Measurements from ENCODE around the gene CANT1. TPM values are rescaled to one million over a fixed set of nuclear protein-coding genes. Genes with fewer than 3 reads are reported as not detected.
"Not testable (repeated sequence)": the region's sequence is repeated elsewhere in the genome, so short reads cannot be mapped to it uniquely, and the experiment has no call there.

Gene CANT1
- total RNA-seq, 1 experiment from 2014 or later, result 97.1 TPM

DNA sequence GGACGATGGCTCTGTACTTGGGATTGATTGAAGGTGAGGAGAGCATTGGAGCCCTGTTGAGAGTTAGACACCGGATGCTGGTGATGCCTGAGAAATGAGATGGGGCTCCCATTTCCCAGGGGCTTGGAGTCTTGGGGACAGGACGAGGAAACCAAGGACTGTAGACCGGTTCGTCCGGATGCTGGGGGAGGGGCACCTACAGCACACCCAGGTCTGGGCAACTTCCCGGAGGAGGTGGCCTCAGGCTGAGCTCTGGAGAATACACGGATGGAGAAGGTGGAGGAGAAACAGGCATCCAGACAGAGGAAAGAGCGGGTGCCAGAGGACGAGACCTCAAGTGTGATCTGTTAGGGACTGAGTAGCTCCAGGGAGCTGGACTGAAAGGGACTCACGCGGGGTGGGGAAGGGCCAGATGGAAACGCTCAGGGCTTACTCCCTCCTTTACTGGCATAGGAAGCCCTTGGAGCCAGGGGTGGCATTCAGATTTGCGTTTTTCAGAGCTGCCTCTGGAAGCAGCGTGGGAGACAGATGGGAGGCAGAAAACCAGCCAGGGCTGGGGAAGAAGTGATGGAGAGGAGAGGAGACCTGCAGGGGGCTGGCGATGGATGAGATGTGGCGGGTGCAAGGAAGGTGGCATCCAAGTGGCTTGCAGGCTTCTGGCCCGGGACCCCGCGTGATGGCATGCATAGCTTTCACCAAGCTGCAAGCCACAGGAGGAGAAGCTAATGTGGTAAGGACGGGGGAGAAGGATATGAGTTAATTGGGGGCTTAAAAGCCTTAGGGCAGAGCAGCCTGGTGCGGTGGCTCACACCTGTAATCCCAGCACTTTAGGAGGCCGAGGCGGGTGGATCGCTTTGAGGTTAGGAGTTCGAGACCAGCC, 22.7 kb upstream of the CANT1 start (continued):
- TF ChIP-seq, protein P1, sequence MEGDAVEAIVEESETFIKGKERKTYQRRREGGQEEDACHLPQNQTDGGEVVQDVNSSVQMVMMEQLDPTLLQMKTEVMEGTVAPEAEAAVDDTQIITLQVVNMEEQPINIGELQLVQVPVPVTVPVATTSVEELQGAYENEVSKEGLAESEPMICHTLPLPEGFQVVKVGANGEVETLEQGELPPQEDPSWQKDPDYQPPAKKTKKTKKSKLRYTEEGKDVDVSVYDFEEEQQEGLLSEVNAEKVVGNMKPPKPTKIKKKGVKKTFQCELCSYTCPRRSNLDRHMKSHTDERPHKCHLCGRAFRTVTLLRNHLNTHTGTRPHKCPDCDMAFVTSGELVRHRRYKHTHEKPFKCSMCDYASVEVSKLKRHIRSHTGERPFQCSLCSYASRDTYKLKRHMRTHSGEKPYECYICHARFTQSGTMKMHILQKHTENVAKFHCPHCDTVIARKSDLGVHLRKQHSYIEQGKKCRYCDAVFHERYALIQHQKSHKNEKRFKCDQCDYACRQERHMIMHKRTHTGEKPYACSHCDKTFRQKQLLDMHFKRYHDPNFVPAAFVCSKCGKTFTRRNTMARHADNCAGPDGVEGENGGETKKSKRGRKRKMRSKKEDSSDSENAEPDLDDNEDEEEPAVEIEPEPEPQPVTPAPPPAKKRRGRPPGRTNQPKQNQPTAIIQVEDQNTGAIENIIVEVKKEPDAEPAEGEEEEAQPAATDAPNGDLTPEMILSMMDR (IDR thresholded peaks at IDR 0.05 in 2 of 3, conservative IDR thresholded peaks at IDR 0.05 in 1 of 3; ENCODE audit: borderline replicate concordance in 1 of 3, insufficient read depth in 1 of 3, low read depth in 2 of 3, low read length in 2 of 3), result no peak
- TF ChIP-seq EZH2 (IDR thresholded peaks at IDR 0.05), result no peak
- TF ChIP-seq, protein P2, sequence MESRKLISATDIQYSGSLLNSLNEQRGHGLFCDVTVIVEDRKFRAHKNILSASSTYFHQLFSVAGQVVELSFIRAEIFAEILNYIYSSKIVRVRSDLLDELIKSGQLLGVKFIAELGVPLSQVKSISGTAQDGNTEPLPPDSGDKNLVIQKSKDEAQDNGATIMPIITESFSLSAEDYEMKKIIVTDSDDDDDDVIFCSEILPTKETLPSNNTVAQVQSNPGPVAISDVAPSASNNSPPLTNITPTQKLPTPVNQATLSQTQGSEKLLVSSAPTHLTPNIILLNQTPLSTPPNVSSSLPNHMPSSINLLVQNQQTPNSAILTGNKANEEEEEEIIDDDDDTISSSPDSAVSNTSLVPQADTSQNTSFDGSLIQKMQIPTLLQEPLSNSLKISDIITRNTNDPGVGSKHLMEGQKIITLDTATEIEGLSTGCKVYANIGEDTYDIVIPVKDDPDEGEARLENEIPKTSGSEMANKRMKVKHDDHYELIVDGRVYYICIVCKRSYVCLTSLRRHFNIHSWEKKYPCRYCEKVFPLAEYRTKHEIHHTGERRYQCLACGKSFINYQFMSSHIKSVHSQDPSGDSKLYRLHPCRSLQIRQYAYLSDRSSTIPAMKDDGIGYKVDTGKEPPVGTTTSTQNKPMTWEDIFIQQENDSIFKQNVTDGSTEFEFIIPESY (IDR thresholded peaks at IDR 0.05; ENCODE audit: extremely low read depth, insufficient replicate concordance, low read length), result no peak

DNA sequence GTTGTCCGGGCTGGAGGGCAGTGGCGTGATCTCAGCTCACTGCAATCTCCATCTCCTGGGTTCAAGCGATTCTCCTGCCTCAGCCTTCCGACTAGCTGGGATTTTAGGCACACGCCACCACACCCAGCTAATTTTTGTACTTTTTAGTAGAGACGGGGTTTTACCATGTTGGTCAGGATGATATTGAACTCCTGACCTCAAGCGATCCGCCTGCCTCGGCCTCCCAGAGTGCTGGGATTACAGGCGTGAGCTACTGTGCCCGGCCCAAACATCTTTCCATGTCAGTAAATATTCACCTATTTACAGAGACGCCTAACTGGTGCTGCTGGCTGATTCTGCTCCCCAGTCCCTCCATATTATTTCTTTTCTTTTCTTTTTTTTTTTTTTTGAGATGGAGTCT, 21.1 kb upstream of the CANT1 start:
- H3K9me3 ChIP-seq (ENCODE audit: control insufficient read depth in 1 of 2, insufficient read depth in 1 of 2, low read depth in 1 of 2, low read length in 2 of 2); H2AFZ ChIP-seq (ENCODE audit: low read depth, low read length, poor library complexity, severe bottlenecking); H3K9ac ChIP-seq (ENCODE audit: low read length); H3K9me2 ChIP-seq (ENCODE audit: insufficient read depth); BruUV-seq (replicated peaks); intact Hi-C loops (cut with micrococcal nuclease); ATAC-seq; H3K27ac ChIP-seq (ENCODE audit: low read depth, low read length); H4K20me1 ChIP-seq (ENCODE audit: insufficient read depth); H3K4me2 ChIP-seq (ENCODE audit: low read length); DNase-seq (ENCODE audit: low read depth, low spot score); H3K36me3 ChIP-seq (ENCODE audit: control insufficient read depth in 1 of 2, insufficient read depth in 2 of 2, low read length in 2 of 2); RAD21 ChIA-PET (ENCODE audit: low non-redundant PET in 1 of 2, low total read pairs in 2 of 2, uncharacterized antibody in 2 of 2, unreplicated experiment in 2 of 2); H3K79me2 ChIP-seq (ENCODE audit: insufficient read depth, low read length); H3K4me3 ChIP-seq (replicated peaks in 1 of 2; ENCODE audit: low read depth in 1 of 2, low read length in 2 of 2); H3K27me3 ChIP-seq (ENCODE audit: insufficient read depth, low read length): not testable (repeated sequence)
- ChIA-PET CTCF (interaction anchor here (0.6 to 5.0 kb wide), 3 partner anchors 10 to 231 kb away, joined by 3 to 44 read pairs (median 4); no protein-coding TSS in a partner anchor), POLR2A (interaction anchor here (0.7 kb wide), 1 partner anchor 358 kb away, joined by 4 read pairs; no protein-coding TSS in a partner anchor)
- peaks cover 34 to 37% of the 10 kb centered on the region in 2 experiments for H3K4me1 ChIP-seq (ENCODE audit: control insufficient read depth in 1 of 2, insufficient read depth in 2 of 2, low read length in 2 of 2)

Measured in HCT116 (cell line).